ENCODE data around the gene IQCH.

Gene IQCH

DNA sequence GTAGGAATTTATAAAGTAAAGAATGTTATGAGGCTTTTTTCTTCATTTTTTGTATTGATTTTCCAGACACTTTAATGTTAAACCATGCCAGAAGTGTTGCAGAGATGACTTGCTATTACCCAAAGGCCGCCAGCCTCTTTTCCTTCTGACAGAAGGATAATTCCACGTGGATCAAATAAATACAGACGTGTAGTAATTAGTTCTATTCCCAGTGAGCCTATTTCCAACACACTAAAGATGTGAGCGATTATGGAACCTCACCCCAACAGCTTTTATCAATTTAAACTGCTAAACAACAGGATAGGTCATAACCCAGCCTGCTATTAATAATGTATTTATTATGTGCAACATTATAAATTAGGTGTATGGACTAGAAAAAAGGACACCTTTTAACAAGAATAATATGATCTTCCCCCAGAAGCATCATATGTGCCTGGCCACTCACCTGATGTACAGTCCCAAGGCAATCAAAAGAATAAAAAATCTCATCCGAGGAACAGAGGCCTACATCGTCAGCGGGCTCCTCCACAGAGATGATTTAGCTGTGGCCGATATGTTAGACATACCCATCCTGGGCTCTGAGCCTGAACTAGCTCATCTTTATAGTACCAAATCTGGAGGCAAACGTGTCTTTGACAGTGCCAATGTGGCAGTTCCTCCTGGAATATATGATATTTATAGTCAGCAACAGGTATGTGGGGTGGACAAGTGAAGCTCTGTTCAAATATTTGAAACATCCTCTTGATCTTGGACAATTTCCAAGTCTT, 140.5 kb downstream of the IQCH start:
- no peak for DNase-seq (ENCODE audit: low spot score)

DNA sequence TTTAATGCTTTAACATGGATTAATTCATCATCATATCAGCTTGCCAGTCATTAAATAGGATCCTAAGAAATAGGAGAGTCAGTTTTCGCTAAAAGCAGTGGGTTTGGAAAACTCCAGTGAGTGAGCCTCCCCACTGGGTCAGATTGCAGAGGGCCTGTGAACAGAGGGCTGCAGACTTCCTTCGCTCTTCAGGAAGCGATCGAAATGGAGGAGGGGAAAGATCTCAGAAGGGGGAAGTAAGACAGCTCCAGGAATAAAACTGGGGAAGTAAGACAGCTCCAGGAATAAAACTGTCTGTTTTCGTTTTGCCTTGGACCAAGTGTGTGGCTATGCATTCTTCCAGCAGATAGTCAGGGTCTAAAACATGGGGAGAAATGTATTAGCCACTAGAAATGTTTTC, 141.5 kb downstream of the IQCH start:
- no peak for DNase-seq (ENCODE audit: low spot score)

DNA sequence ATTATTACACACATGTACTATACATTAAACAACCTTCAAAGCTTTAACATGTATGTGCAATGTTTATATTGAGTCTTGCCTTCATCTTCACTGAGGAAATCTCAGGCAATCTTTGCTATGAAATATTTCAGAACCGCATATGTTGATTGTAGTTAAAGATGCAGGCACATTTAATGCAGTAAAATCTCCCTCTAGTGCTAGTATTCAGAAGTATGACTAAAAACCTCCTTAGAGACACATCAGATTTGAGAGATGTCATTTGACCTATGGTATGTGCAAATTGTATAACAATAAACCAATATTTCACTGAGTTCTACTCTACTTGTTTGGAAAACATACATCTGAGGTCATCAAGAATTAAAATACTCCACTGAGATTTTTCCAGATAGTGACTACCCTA, 142.6 kb downstream of the IQCH start:
- DNase-seq (ENCODE audit: low spot score), result no peak

DNA sequence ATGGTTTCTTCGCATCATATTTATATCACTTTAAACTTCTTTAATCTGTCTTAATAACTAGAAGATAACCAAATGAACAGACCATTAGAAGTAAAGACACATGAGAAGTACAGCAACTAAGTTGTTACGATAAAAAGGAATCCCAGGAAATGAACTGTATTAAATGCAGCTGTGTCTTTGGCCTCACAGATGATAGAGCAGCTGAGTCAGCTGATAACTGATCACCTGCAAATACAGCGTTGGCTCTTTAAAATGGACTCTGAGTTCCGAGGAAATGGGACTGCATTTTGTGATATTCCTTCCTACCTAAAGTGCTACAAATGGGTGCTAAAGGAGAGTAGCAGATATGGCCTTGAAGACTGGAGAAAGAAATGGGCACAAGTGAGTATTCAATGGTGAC, 145.3 kb downstream of the IQCH start:
- no peak for DNase-seq (ENCODE audit: low spot score)

DNA sequence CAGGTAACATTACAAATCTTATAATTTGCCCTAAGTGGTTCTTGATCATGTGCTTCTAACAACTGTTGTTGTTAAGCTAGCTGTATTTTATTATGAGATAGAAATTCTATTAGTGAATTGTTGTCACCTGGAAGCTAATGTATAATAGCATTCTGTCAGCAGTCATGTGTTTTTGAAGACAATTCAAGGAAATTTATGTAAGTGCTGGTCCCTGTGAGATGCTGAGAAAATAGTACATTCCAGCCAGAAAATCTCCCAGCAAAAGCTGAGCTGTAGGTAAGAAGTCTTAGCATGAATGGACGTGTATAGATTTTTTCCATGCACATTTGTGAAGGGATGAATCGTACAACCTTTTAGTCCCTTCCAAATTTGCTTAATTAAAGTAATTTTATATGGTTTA, 146.3 kb downstream of the IQCH start:
- no peak for DNase-seq (ENCODE audit: low spot score)

DNA sequence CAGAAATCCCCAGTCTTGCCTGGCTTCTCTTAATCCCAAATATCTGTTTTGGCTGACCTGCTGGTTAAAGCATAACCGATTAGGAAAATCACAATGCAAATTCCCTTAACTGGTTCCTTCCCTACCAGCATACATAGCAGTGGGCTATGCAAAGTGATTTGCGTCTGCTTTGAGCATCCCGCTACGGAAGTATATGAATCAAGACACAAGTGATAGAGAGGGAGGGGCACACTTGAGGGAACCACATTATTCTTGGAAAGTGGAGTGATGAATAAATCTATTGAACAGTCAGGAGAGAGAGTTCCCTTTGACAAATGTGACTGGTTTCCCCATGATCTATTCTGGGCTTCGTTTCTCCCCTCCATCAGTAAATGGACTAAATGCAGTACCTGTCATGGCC, 146.8 kb downstream of the IQCH start:
- no peak for DNase-seq (ENCODE audit: low spot score)

DNA sequence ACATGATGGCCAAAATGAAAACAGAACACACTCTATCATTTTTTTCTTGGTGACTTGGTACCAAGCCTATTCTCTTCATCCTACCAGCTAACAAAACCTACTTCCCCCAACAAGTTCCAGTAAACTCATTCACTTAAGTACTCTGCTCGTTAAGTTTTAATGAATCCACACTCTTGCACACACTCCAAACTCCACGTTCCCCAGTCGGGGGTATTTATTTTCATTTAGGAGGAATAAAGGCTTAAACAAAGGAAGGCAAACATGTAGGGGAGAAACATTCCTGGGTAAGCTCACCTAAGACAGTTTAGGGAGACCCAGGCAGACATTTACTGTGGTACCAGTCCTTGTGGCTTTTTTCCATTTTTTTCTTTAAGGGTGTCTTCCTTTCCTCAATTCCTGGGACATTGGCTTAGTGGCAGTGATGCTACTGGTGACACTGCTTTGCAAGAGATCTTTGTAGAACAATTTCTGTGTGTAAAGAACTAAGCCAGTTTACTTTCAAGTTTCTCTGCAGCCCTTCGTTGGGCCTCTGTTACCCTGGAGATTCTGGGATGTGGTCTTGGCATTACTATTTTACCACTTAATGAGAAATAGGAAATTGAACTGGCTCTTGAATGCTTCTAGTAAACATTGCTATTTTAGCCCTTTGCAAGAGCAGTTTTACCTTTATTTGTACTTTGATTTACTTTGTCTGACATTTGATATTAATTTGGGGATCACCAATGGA, 149.0 kb downstream of the IQCH start:
- DNase-seq (ENCODE audit: low spot score), result no peak

DNA sequence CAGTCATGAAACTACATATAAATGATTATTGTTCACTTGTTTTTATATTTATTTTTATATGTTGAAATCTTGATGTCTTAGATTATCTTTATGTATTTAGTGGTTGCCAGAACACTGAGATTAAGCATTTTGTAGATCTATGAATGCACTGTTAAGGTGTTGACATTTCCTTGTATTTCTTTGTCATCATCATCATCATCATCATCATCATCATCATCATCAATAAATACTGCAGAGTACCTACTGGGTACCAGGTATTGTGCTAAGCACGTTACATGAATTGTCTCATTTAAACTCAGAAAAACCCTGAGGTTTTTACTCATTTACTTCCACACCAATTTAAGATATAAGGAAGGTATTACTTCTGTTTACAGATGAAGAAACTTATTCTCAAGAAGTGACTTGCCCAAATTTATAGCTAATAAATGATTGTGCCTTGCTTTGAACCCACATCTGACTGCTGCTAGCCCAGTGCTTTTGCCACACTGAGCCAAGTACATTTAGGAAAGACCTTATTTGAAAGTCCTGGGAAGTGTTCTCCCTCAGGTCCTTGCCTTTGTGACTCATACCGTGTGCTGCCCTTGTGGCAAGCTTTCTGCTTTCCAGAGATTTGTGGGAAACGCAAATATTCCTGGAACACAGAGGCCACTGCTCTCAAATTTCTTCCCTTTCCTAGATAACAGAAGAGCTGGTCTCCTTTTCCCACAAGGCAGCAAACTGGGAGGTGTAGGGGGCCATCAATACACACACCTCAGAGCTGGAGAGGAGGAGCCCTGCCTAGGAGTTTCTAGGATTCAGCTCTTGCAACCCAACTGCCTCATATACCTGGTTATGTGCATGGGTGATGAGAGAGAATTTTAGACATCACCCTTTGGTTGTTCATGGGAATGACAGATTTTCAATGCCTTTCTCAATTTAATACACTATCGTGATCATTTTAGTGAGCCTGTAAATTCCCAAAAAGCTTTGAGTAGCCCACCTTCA, 150.9 kb downstream of the IQCH start:
- DNase-seq (ENCODE audit: low spot score), result no peak

DNA sequence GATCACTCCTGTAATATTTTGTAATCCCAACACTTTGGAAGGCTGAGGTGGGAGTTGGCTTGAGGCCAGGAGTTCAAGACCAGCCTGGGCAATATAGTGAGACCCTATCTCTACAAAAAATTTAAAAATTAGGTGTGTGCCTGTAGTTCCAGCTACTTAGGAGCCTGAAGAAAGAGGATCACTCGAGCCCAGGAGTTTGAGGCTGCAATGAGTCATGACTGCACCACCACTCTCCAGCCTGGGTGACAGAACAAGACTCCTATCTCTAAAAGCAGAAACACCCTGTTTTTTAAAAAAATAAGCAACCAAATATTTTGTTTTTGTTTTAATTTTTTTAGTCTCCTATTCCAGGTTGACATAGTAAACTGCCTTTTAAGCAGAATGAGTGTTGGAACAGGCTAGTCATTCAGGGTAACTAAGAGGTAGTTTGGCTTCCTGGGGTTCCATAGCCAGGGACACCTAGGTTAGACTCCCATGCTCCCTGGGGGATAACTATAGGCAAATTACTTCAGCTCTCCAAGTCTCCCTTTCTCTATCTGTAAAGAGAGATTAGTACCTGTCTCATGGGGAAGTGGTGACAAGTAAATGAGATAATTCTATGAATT, 151.8 kb downstream of the IQCH start:
- no peak for DNase-seq (ENCODE audit: low spot score)

DNA sequence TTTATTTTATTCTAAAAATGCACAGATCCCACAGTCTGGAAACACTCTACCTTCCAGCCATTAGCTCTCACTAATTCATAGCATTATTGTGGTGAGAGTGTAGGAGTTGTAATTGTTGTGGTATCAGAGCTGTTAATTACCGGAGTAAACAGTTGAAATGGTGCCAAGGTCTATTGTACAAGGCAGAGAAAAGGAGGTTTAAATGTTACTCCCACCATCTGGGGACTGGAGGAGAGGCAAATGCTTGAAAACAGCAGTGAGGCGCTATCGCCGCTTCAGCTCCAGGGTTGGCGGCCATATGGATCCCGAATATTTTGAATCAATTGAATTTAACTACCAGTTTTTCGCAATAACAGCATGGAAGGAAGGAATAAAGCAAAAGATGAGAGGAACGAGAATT, 153.2 kb downstream of the IQCH start:
- DNase-seq (ENCODE audit: low spot score), result peak; percentile 73

DNA sequence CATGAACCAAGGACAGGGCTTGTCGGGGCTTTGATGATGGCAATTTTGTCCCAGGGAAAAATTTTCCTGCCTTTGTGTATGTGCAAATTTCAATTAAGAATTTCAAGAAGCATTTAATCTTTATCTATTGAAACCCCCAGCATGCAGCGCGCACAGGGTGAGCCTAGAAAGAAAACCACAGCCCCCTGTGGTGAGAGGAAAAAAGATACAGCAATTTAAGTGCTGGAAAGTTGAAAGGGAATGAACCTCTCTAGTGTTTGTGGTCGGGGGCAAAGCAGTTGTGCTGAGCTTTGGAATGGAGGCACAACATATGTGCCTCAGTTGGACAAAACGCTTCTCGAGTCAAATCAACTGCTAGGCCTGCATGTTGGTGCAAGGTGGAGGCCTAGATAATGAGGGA, 154.6 kb downstream of the IQCH start:
- DNase-seq (ENCODE audit: low spot score), result peak; percentile 38

DNA sequence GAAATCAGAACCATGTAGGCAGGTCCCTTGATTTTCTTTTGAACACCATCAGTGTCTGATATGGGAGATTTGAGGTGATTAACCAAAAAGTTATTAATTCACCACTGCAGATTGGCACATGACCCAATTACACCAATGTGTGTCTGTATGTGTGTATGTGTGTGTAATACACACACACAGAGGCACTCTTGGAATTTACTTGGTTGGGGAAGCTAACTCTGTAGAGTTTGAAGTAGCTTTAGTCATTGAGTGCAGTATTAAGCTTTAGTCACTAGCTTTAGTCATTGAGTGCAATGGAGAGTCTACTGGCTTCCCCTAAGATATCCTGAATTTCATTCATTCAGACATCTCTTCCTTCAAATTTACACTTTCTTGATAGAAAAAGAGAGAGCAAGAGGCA, 156.9 kb downstream of the IQCH start:
- no peak for DNase-seq (ENCODE audit: low spot score)

DNA sequence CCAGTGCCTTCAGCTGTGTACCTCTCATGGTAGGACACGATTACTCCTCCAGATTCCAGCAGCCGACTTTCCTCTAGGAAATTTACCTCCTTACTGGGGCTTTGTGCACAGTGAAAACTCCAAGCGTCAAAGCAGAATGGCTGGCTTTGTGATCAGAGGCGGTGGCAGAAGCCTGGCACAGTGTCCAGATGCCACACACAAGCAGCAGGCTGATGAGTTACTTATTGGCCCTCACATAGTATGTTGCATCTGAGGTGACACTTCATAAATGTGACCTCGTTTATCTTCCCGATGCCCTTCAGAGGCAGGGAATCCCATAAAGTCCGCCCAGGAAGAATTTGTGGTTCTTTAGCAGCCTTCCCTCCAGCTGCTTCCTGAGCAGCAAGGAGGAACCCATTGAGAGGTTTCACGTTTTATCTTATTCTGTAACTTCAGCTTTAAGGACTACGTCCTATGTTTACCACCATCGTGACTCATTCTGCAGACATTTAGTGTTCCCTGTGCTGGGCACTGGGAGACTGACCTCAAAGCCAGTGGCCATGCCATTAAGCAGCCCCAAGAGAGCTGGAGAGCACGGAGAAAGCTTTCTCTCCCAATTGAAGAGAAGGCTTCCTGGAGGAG, 159.3 kb downstream of the IQCH start:
- DNase-seq (ENCODE audit: low spot score), result no peak

DNA sequence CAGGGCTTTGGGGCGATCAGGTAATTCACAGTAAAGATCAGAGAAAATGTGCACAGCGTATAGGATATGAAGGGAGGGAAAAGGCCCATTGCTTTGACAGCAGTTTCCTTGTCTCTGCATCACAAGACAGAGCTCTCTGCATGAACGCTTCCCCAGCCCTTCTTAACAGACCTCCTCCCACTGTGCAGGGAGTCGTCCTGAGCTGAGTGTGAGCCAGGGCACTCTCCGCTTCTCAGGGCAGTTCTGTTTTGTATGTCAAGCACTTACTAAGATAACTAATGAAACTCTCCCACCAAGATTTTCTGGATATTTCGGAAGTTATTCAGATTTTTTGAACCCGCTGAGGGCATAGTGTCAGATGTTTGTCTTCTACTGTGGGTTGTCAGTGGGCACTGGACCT, 160.6 kb downstream of the IQCH start:
- no peak for DNase-seq (ENCODE audit: low spot score)

DNA sequence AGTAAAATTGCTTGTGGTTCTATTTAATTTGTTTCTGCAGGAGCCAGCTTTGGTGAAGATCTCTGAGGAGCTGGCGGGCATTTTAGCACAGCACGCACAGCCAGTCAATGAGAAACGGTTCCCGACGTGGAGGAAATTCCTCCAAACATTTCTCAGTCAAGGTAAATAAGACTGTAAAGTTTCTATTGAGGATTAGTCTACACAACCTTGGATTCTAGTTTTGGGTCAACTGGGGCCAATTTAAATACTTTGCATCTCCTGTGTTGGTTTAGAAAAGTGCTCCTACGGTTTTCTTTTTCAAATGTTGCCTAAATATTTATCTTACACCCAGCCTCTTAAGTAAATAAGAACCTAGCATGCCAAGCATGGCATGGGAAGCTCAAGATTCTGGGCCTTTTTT, 162.3 kb downstream of the IQCH start:
- no peak for DNase-seq (ENCODE audit: low spot score)

DNA sequence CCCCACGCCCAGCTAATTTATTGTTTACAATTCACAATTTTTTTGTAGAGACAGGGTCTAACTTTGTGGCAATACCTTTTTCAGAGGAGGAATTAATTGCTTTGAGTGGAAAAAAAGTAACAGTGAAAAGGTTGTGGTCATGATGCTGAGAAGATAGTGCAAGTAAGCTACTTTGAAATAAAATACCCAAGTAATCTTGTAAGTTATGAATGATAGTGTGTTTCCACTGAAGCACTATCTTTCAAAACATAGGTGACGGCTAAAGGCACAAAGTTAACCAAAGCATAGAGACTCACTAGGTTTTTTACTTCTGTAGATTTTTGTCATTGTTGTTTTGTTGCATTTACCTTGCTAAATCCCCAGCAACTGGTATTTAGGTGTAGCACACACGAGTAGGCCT, 165.1 kb downstream of the IQCH start:
- no peak for DNase-seq (ENCODE audit: low spot score)

DNA sequence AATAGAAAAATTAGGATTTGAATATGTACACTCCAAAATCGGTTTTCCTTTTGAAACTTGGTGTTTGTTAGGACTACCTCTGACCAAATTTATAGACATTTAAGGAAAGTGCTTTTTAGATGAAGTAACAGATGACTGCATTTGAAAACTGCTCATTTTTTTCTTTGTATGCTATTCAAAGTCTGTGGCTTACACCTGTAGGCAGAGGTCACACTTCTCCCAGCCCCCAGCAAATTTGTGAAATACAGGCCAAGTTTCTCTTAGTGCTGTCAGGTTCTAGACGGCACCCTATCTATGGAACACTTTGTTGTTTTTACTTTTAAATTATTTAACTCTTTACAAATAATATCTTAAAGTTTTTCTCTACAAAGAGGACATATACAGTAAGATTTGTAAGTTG, 165.6 kb downstream of the IQCH start:
- no peak for DNase-seq (ENCODE audit: low spot score)

DNA sequence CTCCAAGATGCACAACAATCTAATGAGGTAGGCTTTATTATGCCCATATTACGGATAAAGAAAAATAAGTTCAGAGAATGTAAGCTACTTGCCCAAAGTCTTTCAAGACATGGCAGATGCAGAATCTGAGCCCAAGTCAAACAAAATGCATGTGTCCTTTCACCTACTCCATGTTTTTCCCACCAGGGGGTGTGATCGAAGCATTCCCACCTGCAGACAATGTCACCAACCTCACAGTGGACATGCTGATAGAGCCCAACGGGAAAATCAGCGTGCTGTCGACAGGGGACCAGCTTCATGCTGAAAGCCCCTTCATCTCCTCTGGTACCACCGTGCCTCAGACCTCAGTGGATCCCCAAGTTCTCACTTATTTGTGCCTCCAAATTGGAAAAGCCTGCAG, 166.5 kb downstream of the IQCH start:
- DNase-seq (ENCODE audit: low spot score), result no peak

DNA sequence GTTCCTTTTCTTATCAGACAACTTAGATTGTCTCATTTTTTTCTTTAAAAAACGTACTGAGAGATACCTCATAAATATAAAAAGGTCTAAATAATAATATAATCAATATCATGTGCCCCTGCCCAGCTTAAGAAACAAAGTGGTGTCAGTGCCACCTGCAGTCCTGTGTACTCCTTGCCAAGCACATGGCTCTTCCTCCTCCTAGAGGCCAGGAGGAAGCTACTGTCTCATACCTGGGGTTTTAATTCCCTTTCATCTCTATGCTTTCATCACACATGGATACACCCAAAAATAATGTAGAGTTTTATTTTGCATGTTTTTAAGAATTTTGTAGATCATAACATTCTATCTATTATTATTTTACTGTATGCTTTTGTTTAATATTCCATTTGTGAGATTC, 167.7 kb downstream of the IQCH start:
- no peak for DNase-seq (ENCODE audit: low spot score)

DNA sequence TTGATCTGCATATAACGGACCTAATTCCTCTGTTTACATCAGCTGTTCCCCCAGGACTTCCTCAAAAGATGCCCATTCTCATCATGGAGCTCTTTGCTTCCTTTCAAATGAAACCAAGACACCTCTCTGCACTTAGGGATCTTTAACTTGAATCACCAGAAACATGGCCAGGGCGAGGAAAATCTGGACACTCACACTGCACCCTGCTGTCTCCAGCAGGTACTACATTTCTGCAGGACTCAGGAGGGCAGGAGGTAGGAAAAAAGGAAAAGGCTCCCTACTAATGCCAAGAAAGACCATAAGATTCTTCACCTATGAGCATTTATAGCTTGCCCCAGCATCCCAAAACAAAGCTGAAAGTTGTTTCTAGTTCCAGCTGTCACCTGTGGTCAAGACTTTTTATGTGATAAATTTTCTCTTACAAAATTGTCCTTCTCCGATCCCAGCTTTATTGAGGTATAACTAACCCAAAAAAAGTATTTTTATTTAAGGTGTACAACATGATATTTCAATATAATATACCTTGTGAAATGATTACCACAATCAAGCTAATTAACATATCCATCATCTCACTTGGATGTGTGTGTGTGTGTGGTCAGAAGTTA, 179.0 kb downstream of the IQCH start:
- DNase-seq (ENCODE audit: low spot score), result peak; percentile 76

All from D341Med (cell line).